DMS153 (cell line): ENCODE data around the gene TRIM42.
A peak's percentile ranks its signal among the peaks of the same experiment; 100 is the strongest.

Experiments
- DNase-seq: peaks from one replicate; lab custom pipeline; 2025; lab: John Stamatoyannopoulos, UW

Gene TRIM42

GRCh38 chr3:140710711-140711389, 33.0 kb downstream of the TRIM42 start:
- no peak for DNase-seq

- DNase-seq = no peak
Measured at GRCh38 chr3:140711390-140712035, 33.6 kb downstream of the TRIM42 start.

GRCh38 chr3:140712301-140712700, 34.4 kb downstream of the TRIM42 start:
- no peak for DNase-seq

- DNase-seq = peak; percentile 85
Measured at GRCh38 chr3:140715035-140715434, 37.2 kb downstream of the TRIM42 start.

- no peak for DNase-seq
Measured at GRCh38 chr3:140717921-140718320, 40.1 kb downstream of the TRIM42 start.

GRCh38 chr3:140719841-140720614, 42.2 kb downstream of the TRIM42 start:
- no peak for DNase-seq

- no peak for DNase-seq
Measured at GRCh38 chr3:140723576-140723975, 45.7 kb downstream of the TRIM42 start.

GRCh38 chr3:140724856-140725812, 47.3 kb downstream of the TRIM42 start:
- DNase-seq = no peak

- DNase-seq = no peak
Measured at GRCh38 chr3:140726066-140726465, 48.2 kb downstream of the TRIM42 start.

- no peak for DNase-seq
Measured at GRCh38 chr3:140727886-140728285, 50.0 kb downstream of the TRIM42 start.

GRCh38 chr3:140731440-140732119, 53.7 kb downstream of the TRIM42 start:
- no peak for DNase-seq

- DNase-seq = no peak
Measured at GRCh38 chr3:140733623-140734022, 55.8 kb downstream of the TRIM42 start.

- DNase-seq = peak; percentile 17
Measured at GRCh38 chr3:140736863-140737460, 59.1 kb downstream of the TRIM42 start.

- no peak for DNase-seq
Measured at GRCh38 chr3:140742116-140742515, 64.3 kb downstream of the TRIM42 start.

GRCh38 chr3:140748171-140748570, 70.3 kb downstream of the TRIM42 start:
- no peak for DNase-seq

- no peak for DNase-seq
Measured at GRCh38 chr3:140748903-140749302, 71.0 kb downstream of the TRIM42 start.
